ENCODE measurements around the gene RAD51B. TPM values are rescaled to one million over a fixed set of nuclear protein-coding genes. Genes with fewer than 3 reads are reported as not detected.

The RAD51B gene
- total and polyA plus RNA-seq, 8 donors = 10.8 to 18.3 (median 14.1) TPM

- no peak for TF ChIP-seq CTCF (IDR thresholded peaks at IDR 0.05)
- Histone ChIP-seq H3K27ac (peak overlapping the region; percentile 61 to 76), H3K36me3 (no peaks in the 10 kb centered on the region), H3K4me1 (peaks cover 15 to 23% of the 10 kb centered on the region in 2 donors), H3K9me3 (no peaks in the 10 kb centered on the region), H3K4me3 (no peak overlapping the region), H3K27me3 (peaks cover 0 to 19% of the 10 kb centered on the region in 2 donors)
- intact Hi-C loops (cut with DNase I) = no loop called here
- no peak for ATAC-seq
- DNase-seq = no peak
Measured at GRCh38 chr14:68632054-68632895, 812.7 kb downstream of the RAD51B start.

- TF ChIP-seq CTCF (IDR thresholded peaks at IDR 0.05) = no peak
- ATAC-seq = no peak
- H3K4me3 ChIP-seq = no peak overlapping the region
- peak in 1 of 4 donors; percentile 73 for DNase-seq
- H3K4me1 ChIP-seq = peaks cover 16 to 25% of the 10 kb centered on the region in 2 donors
- H3K9me3 ChIP-seq = no peaks in the 10 kb centered on the region
- H3K27me3 ChIP-seq = peaks cover 0 to 13% of the 10 kb centered on the region in 2 donors
- H3K27ac ChIP-seq = peak overlapping the region; percentile 61 to 76
- H3K36me3 ChIP-seq = no peaks in the 10 kb centered on the region
- intact Hi-C loops (cut with DNase I) = no loop called here
Measured at GRCh38 chr14:68633131-68633991, 813.8 kb downstream of the RAD51B start.

- H3K4me1 ChIP-seq = peaks cover 23 to 33% of the 10 kb centered on the region in 2 donors
Measured at GRCh38 chr14:68634332-68634731, 814.8 kb downstream of the RAD51B start.

GRCh38 chr14:68634874-68635595 lies 815.5 kb downstream of the RAD51B start:
- Histone ChIP-seq H3K27me3 (no peaks in the 10 kb centered on the region), H3K36me3 (no peaks in the 10 kb centered on the region), H3K4me3 (no peak overlapping the region), H3K27ac (peak overlapping the region in 1 of 2 donors; percentile 76), H3K4me1 (peaks cover 24 to 36% of the 10 kb centered on the region in 2 donors), H3K9me3 (no peaks in the 10 kb centered on the region)
- no peak for ATAC-seq
- no peak for TF ChIP-seq CTCF (IDR thresholded peaks at IDR 0.05)
- no peak for DNase-seq
- intact Hi-C loops (cut with DNase I) = no loop called here

More at GRCh38 chr14:68634332-68634731, 814.8 kb downstream of the RAD51B start:
- DNase-seq = peak in 2 of 4 donors; percentile 78 to 81
- Histone ChIP-seq H3K27me3 (peaks cover 0 to 3% of the 10 kb centered on the region in 2 donors), H3K4me3 (no peak overlapping the region), H3K27ac (peak overlapping the region; percentile 61 to 76), H3K36me3 (no peaks in the 10 kb centered on the region), H3K9me3 (no peaks in the 10 kb centered on the region)
- intact Hi-C loops (cut with DNase I) = no loop called here
- ATAC-seq = no peak
- TF ChIP-seq CTCF (IDR thresholded peaks at IDR 0.05) = no peak

All from left lung (tissue), 10 donors.